K562 (cell line): ENCODE data around the gene MRPL55. TPM values are rescaled to one million over a fixed set of nuclear protein-coding genes. Genes with fewer than 3 reads are reported as not detected.

Experiments used
- ATAC-seq: fragments of 200-7000 bp; cut with Tn5 transposase; 3 replicates; pipeline ENCODE4 v1.9.1; 2020; ENCODE audit warnings: moderate library complexity
- BruUV-seq: library from RNA; stranded (reverse); fragments of 400-500 nt; replicated peaks from 2 replicates; lab custom pipeline; 2021; lab: Mats Ljungman, UMichigan
- CTCF ChIA-PET: fragments of 300-600 bp; formaldehyde crosslinking; extraction: SDS; loops from one replicate; lab custom pipeline; 2021; ENCODE audit warnings: low intra/inter-chr PET ratio; lab: Yijun Ruan, JAX
- POLR2A ChIA-PET: fragments of 300-600, 350-650 bp; sonication (Branson Sonifier 250); formaldehyde crosslinking; extraction: SDS; loops from one replicate; lab custom pipeline; 2021; ENCODE audit warnings: antibody characterized with exemption, inconsistent platforms; lab: Yijun Ruan, JAX
- DNase-seq, 4 experiments: peaks; one replicate each; pipeline versions ENCODE4 v3.0.0 to v3.0.0-alpha.2; 2011 to 2018; ENCODE audit warnings: low spot score in 3 of 4, mixed read lengths in 3 of 4; ENCODE audit errors: extremely low read depth in 1 of 4
- FAIRE-seq: peaks from 2 replicates; lab custom pipeline; 2011; peaks lifted over from hg19 to GRCh38; lab: Jason Lieb, UNC
- H2AFZ ChIP-seq: 2 replicates; pipeline ENCODE4 v1.6.0; 2011; ENCODE audit warnings: low read depth, low read length, control low read depth, inconsistent platforms
- H3K27ac ChIP-seq: fragments of 200-600 bp; 3 replicates; pipeline ENCODE4 v1.8.0; 2011; ENCODE audit warnings: low read depth, mild to moderate bottlenecking, control low read depth, inconsistent platforms, low read length, moderate library complexity, mixed read lengths; ENCODE audit errors: extremely low read depth
- H3K27me3 ChIP-seq, 2 experiments: fragments of 300-600 bp in 1 of 2; 2 replicates in 1 of 2; 3 replicates in 1 of 2; pipeline versions ENCODE4 v1.6.0 to v1.8.0; 2011; ENCODE audit warnings: inconsistent platforms in 2 of 2, low read length in 2 of 2, mild to moderate bottlenecking in 1 of 2, mixed read lengths in 1 of 2, moderate library complexity in 1 of 2; ENCODE audit not compliant: control insufficient read depth in 2 of 2, insufficient read depth in 2 of 2
- H3K36me3 ChIP-seq: fragments of 300-600 bp; 3 replicates; pipeline ENCODE4 v1.8.0; 2011; ENCODE audit warnings: mild to moderate bottlenecking, low read length, inconsistent platforms; ENCODE audit not compliant: control insufficient read depth, insufficient read depth
- H3K4me1 ChIP-seq, 2 experiments: fragments of 200-600 bp in 1 of 2; replicated peaks in 1 of 2; 2 replicates in 1 of 2; 3 replicates in 1 of 2; pipeline versions ENCODE4 v1.5.1 to v1.8.0; 2011; ENCODE audit warnings: inconsistent platforms in 2 of 2, low read length in 2 of 2, mild to moderate bottlenecking in 1 of 2, mixed read lengths in 1 of 2, moderate library complexity in 1 of 2; ENCODE audit not compliant: control insufficient read depth in 2 of 2, insufficient read depth in 2 of 2
- H3K4me2 ChIP-seq: 2 replicates; pipeline ENCODE4 v1.6.1; 2011; ENCODE audit warnings: low read length, control low read depth, inconsistent platforms, mixed read lengths; ENCODE audit not compliant: insufficient read depth
- H3K4me3 ChIP-seq: fragments of 200-600 bp; sonication (generic), shearing (Covaris generic); 2 replicates; pipeline ENCODE4 v1.5.1; 2016; ENCODE audit warnings: control low read depth, inconsistent platforms
- H3K79me2 ChIP-seq: fragments of 200-600 bp; 3 replicates; pipeline ENCODE4 v1.8.0; 2011; ENCODE audit warnings: low read length, inconsistent platforms; ENCODE audit not compliant: control insufficient read depth, insufficient read depth
- H3K9ac ChIP-seq, 2 experiments: 2 replicates each; pipeline versions ENCODE4 v1.6.0 to v1.6.1; 2011; ENCODE audit warnings: low read depth in 2 of 2, low read length in 2 of 2, control low read depth in 1 of 2, inconsistent platforms in 1 of 2, mild to moderate bottlenecking in 1 of 2, mixed read lengths in 1 of 2; ENCODE audit not compliant: insufficient read depth in 1 of 2
- H3K9me1 ChIP-seq: one replicate; pipeline ENCODE4 v1.6.0; 2011; ENCODE audit warnings: inconsistent platforms, mild to moderate bottlenecking, low read length, moderate library complexity; ENCODE audit not compliant: control insufficient read depth, insufficient read depth
- H3K9me3 ChIP-seq: replicated peaks from 2 replicates; pipeline ENCODE4 v1.5.1; 2011; ENCODE audit warnings: low read depth, low read length, inconsistent platforms; ENCODE audit not compliant: control insufficient read depth, insufficient read depth
- H4K20me1 ChIP-seq: replicated peaks from 2 replicates; pipeline ENCODE4 v1.6.1; 2011; ENCODE audit warnings: low read length, inconsistent platforms, mixed read lengths; ENCODE audit not compliant: control insufficient read depth, insufficient read depth
- CSDE1 ChIP-seq, 2 experiments: fragments of 450-650 bp; IDR thresholded peaks; 2 replicates each; pipeline ENCODE4 v1.6.1; 2016; ENCODE audit warnings: mild to moderate bottlenecking in 1 of 2
- FOXJ3 ChIP-seq: sonication (generic); formaldehyde crosslinking; IDR thresholded peaks from 2 replicates; pipeline ENCODE4 v1.4.0; 2020; ENCODE audit warnings: mild to moderate bottlenecking, missing genetic modification reagents
- HDAC6 ChIP-seq: IDR thresholded peaks from 2 replicates; pipeline ENCODE4 v1.6.1; 2012; ENCODE audit warnings: low read depth, mild to moderate bottlenecking, control low read depth, inconsistent platforms, low read length, moderate library complexity
- MAFG ChIP-seq: fragments of 450-650 bp; conservative IDR thresholded peaks from 2 replicates; pipeline ENCODE4 v1.6.1; 2016; ENCODE audit warnings: missing genetic modification characterization, missing compliant biosample characterization
- MED1 ChIP-seq: sonication (generic); formaldehyde crosslinking; IDR thresholded peaks from 2 replicates; pipeline ENCODE4 v1.8.1; 2023; ENCODE audit warnings: missing genetic modification reagents, borderline replicate concordance
- POLR2A ChIP-seq: fragments of 450-650 bp; conservative IDR thresholded peaks from 2 replicates; pipeline ENCODE4 v1.6.1; 2016
- POLR2AphosphoS2 ChIP-seq: IDR thresholded peaks from 2 replicates; pipeline ENCODE4 v1.6.1; 2012; ENCODE audit warnings: low read length, improper control_type of control experiment
- POLR2AphosphoS5 ChIP-seq: IDR thresholded peaks from 2 replicates; pipeline ENCODE4 v1.6.1; 2011; ENCODE audit warnings: mild to moderate bottlenecking, low read depth, low read length, moderate library complexity; ENCODE audit not compliant: control insufficient read depth, insufficient read depth
- POLR2B ChIP-seq: fragments of 450-650 bp; IDR thresholded peaks from 2 replicates; pipeline ENCODE4 v1.6.1; 2018; ENCODE audit warnings: low read depth; ENCODE audit not compliant: partially characterized antibody
- SUPT5H ChIP-seq: fragments of 450-650 bp; IDR thresholded peaks from 2 replicates; pipeline ENCODE4 v1.6.1; 2016
- U2AF1 ChIP-seq: fragments of 200-400 bp; formaldehyde crosslinking; optimal IDR thresholded peaks from 2 replicates; pipeline ENCODE3; 2017; ENCODE audit warnings: mild to moderate bottlenecking, low read depth, low read length, moderate library complexity
- ZC3H11A ChIP-seq: IDR thresholded peaks from 2 replicates; pipeline ENCODE4 v1.6.1; 2012; ENCODE audit warnings: low read depth, low read length, improper control_type of control experiment
- ZNF717 ChIP-seq: fragments of 250-450 bp; sonication (Bioruptor Pico); IDR thresholded peaks from 2 replicates; pipeline ENCODE4 v1.5.0; 2021
- WGBS: fragments of 100-300 bp; shearing (Covaris generic); methylation state at CpG from one replicate; pipeline ENCODE4 v1.1.6; 2016; ENCODE audit warnings: low coverage, mixed read lengths; ENCODE audit not compliant: insufficient coverage; ENCODE audit errors: missing lambda C conversion rate; 5-methylcytosine and 5-hydroxymethylcytosine counted together
- in situ Hi-C: fragments of 300-500 bp; cut with MboI; formaldehyde crosslinking; loops from 4 replicates; pipeline ENCODE4 v1.15.0; 2018; ENCODE audit warnings: inconsistent platforms, mixed read lengths
- intact Hi-C: fragments of 100-400 bp; cut with micrococcal nuclease; formaldehyde crosslinking; loops from 2 replicates; pipeline ENCODE4 v1.14.2; 2022
- polyA plus RNA-seq, 8 experiments: library from polyadenylated mRNA; depleted of rRNA in 4 of 8; stranded (reverse) in 5 of 8; unstranded in 3 of 8; fragments of >200 nt; fragmentation: Nextera tagmentation in 2 of 8; fragmentation: Illumina TruSeq in 1 of 8; extraction: Ambion mirVana in 2 of 8; extraction: Trizol in 1 of 8; gene quantifications; 2 replicates each; pipeline versions ENCODE4 v1.2.1 to v1.2.3, GENCODE V29; 2011 to 2014; ENCODE audit warnings: inconsistent platforms in 1 of 8, missing spikeins in 1 of 8
- total RNA-seq, 7 experiments: library from RNA; depleted of rRNA in 6 of 7; stranded (reverse); fragments of >200 nt in 6 of 7; fragmentation: Illumina TruSeq in 2 of 7; extraction: Trizol in 2 of 7; gene quantifications; 2 replicates each; pipeline versions ENCODE4 v1.2.1 to v1.2.3, GENCODE V29; 2011 to 2021; ENCODE audit warnings: low replicate concordance in 1 of 7
- TF ChIP-seq, protein P1 (sequence below): sonication (generic); formaldehyde crosslinking; IDR thresholded peaks from 2 replicates; pipeline ENCODE4 v1.9.0; 2022; ENCODE audit warnings: mild to moderate bottlenecking, missing genetic modification reagents
- TF ChIP-seq, protein P2 (sequence below): fragments of 450-650 bp; conservative IDR thresholded peaks from 2 replicates; pipeline ENCODE4 v1.6.1; 2016; ENCODE audit warnings: missing genetic modification characterization, low read depth, mild to moderate bottlenecking, control low read depth, missing compliant biosample characterization
- TF ChIP-seq, protein P3 (sequence below): fragments of 450-650 bp; formaldehyde crosslinking; IDR thresholded peaks from 2 replicates; pipeline ENCODE4 v1.4.0; 2020; ENCODE audit warnings: mild to moderate bottlenecking, mixed read lengths
- TF ChIP-seq, protein P4 (sequence below): fragments of 250-450 bp; sonication (Bioruptor Pico); IDR thresholded peaks from 2 replicates; pipeline ENCODE4 v1.9.0; 2021; ENCODE audit warnings: mild to moderate bottlenecking, inconsistent platforms

The MRPL55 gene
- total and polyA plus RNA-seq, 9 of the 15 experiments (the other 6 are each of a cell fraction or from before 2014, with no cell fraction given), result 34.9 to 228 (median 81.0) TPM

DNA sequence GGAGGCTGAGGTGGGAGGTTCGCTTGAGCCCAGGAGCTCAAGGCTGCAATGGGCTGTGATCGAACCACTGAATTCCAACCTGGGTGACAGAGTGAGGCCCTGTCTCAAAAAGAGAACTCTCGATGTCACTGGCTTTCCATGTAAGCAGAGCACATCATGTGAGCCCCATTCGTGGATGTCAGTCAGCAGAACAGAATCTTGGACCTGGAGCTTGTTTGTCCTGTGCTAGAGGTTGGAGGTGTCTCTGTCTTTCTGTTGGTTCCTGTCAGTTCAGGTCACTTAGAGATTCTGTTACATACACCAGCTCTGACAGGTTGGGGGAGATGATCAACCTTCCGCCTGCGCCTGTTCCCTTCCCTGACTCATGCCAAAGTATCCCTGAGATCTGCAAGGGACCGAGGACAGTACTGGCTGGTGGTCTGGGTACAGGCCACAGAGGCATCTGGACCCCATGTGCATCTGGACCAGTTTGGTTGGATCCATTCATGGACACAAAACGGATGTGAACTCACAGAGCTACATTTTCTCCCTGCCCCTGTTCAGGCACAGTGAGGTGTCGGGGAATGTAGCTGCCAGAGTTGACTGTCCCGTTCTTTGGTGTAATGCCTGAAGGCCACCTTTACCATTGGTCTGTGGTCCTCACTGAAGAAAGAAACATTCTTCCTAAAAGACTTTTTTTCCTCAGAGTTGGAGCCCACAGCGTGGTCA lies 16.6 kb downstream of the MRPL55 start:
- DNase-seq, result no peak
- WGBS, result 97% methylated on average over 11 of the region's 11 CpGs
- no peak for ATAC-seq
- ChIA-PET POLR2A (interaction anchor here (0.8 to 7.1 kb wide), 8 partner anchors 7 to 280 kb away, joined by 3 to 92 read pairs (median 5); partner anchors contain the start of gene ARF1), CTCF (no interaction called here)
- Histone ChIP-seq H3K9me3 (peaks cover 17% of the 10 kb centered on the region), H2AFZ (no peak overlapping the region), H3K9me1 (peaks cover 24% of the 10 kb centered on the region), H3K36me3 (peaks cover 95% of the 10 kb centered on the region), H3K4me2 (no peak overlapping the region), H3K4me1 (peaks cover 15 to 34% of the 10 kb centered on the region in 2 experiments; a peak in 4 of 5 replicates), H3K9ac (no peak overlapping the region), H3K27ac (no peak overlapping the region), H3K27me3 (no peaks in the 10 kb centered on the region), H4K20me1 (peaks cover 89% of the 10 kb centered on the region), H3K79me2 (peaks cover 100% of the 10 kb centered on the region), H3K4me3 (no peak overlapping the region)
- FAIRE-seq, result no peak
- no TSS peak for BruUV-seq
- intact Hi-C loops (no loop called here), in situ Hi-C loops (no loop called here)
- TF ChIP-seq, protein P1, sequence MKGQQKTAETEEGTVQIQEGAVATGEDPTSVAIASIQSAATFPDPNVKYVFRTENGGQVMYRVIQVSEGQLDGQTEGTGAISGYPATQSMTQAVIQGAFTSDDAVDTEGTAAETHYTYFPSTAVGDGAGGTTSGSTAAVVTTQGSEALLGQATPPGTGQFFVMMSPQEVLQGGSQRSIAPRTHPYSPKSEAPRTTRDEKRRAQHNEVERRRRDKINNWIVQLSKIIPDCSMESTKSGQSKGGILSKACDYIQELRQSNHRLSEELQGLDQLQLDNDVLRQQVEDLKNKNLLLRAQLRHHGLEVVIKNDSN (CRISPR knock-in tag), result 0 out of 2 replicates have a peak, but pooled peaks have one; percentile 10
- TF ChIP-seq U2AF1, result no peak
- TF ChIP-seq MED1 (CRISPR knock-in tag), result 0 out of 2 replicates have a peak, but pooled peaks have one; percentile 32
- TF ChIP-seq ZNF717 (CRISPR knock-in tag), result no peak
- no peak for TF ChIP-seq ZC3H11A
- TF ChIP-seq POLR2AphosphoS2, result 0 out of 2 replicates have a peak, but pooled peaks have one; percentile 33
- TF ChIP-seq, protein P2, sequence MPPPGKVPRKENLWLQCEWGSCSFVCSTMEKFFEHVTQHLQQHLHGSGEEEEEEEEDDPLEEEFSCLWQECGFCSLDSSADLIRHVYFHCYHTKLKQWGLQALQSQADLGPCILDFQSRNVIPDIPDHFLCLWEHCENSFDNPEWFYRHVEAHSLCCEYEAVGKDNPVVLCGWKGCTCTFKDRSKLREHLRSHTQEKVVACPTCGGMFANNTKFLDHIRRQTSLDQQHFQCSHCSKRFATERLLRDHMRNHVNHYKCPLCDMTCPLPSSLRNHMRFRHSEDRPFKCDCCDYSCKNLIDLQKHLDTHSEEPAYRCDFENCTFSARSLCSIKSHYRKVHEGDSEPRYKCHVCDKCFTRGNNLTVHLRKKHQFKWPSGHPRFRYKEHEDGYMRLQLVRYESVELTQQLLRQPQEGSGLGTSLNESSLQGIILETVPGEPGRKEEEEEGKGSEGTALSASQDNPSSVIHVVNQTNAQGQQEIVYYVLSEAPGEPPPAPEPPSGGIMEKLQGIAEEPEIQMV, result no peak
- TF ChIP-seq SUPT5H, result peak; percentile 22; the same call in 1 of the 2 replicates
- TF ChIP-seq, protein P3, sequence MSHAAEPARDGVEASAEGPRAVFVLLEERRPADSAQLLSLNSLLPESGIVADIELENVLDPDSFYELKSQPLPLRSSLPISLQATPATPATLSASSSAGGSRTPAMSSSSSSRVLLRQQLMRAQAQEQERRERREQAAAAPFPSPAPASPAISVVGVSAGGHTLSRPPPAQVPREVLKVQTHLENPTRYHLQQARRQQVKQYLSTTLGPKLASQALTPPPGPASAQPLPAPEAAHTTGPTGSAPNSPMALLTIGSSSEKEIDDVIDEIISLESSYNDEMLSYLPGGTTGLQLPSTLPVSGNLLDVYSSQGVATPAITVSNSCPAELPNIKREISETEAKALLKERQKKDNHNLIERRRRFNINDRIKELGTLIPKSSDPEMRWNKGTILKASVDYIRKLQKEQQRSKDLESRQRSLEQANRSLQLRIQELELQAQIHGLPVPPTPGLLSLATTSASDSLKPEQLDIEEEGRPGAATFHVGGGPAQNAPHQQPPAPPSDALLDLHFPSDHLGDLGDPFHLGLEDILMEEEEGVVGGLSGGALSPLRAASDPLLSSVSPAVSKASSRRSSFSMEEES (CRISPR knock-in tag), result no peak
- TF ChIP-seq POLR2A, result 0 out of 2 replicates have a peak, but pooled peaks have one; percentile 36
- TF ChIP-seq HDAC6, result no peak
- TF ChIP-seq, protein P4, sequence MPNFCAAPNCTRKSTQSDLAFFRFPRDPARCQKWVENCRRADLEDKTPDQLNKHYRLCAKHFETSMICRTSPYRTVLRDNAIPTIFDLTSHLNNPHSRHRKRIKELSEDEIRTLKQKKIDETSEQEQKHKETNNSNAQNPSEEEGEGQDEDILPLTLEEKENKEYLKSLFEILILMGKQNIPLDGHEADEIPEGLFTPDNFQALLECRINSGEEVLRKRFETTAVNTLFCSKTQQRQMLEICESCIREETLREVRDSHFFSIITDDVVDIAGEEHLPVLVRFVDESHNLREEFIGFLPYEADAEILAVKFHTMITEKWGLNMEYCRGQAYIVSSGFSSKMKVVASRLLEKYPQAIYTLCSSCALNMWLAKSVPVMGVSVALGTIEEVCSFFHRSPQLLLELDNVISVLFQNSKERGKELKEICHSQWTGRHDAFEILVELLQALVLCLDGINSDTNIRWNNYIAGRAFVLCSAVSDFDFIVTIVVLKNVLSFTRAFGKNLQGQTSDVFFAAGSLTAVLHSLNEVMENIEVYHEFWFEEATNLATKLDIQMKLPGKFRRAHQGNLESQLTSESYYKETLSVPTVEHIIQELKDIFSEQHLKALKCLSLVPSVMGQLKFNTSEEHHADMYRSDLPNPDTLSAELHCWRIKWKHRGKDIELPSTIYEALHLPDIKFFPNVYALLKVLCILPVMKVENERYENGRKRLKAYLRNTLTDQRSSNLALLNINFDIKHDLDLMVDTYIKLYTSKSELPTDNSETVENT (CRISPR knock-in tag), result no peak
- no peak for TF ChIP-seq CSDE1 (IDR thresholded peaks at IDR 0.05)
- no peak for TF ChIP-seq FOXJ3 (CRISPR knock-in tag)
- TF ChIP-seq MAFG (tag), result no peak
- TF ChIP-seq POLR2B, result peak; percentile 4
- TF ChIP-seq POLR2AphosphoS5, result peak; percentile 57
